Measurements from ENCODE around the gene RAB37. TPM values are rescaled to one million over a fixed set of nuclear protein-coding genes. Genes with fewer than 3 reads are reported as not detected.

RAB37 gene
- total and polyA plus RNA-seq, 3 experiments from 2014 or later, result 5.8 to 125 (median 6.0) TPM

- DNase-seq, result no peak
- Histone ChIP-seq H3K4me1 (ENCODE audit: insufficient read depth, low read length) (no peaks in the 10 kb centered on the region), H3K27me3 (ENCODE audit: insufficient read depth, low read length, poor library complexity, severe bottlenecking) (no peaks in the 10 kb centered on the region), H3K27ac (ENCODE audit: low read depth, low read length) (no peak overlapping the region), H3K9me3 (ENCODE audit: low read length) (no peaks in the 10 kb centered on the region), H3K4me3 (ENCODE audit: low read length) (no peak overlapping the region), H3K36me3 (ENCODE audit: insufficient read depth, low read length) (no peaks in the 10 kb centered on the region)
- Mint-ChIP-seq H3K9me3 (no peaks in the 10 kb centered on the region), H3K4me1 (no peaks in the 10 kb centered on the region), H3K27ac (no peak overlapping the region), H3K36me3 (no peaks in the 10 kb centered on the region), H3K4me3 (no peak overlapping the region), H3K27me3 (peaks cover 3 to 21% of the 10 kb centered on the region in 2 donors)
- ChIA-PET POLR2A (no interaction called here), CTCF (interaction anchor here (1.6 kb wide), 1 partner anchor 39 kb away, joined by 3 read pairs; no protein-coding TSS in a partner anchor)
Observed at GRCh38 chr17:74699236-74699635, 37.8 kb upstream of the RAB37 start.

- DNase-seq, result no peak
- Mint-ChIP-seq H3K9me3 (no peaks in the 10 kb centered on the region), H3K27me3 (peaks cover 1 to 17% of the 10 kb centered on the region in 2 donors), H3K4me1 (no peaks in the 10 kb centered on the region), H3K36me3 (no peaks in the 10 kb centered on the region), H3K27ac (no peak overlapping the region), H3K4me3 (no peak overlapping the region)
- POLR2A ChIA-PET, result interaction anchor here (0.5 kb wide), 1 partner anchor 105 kb away, joined by 5 read pairs; no protein-coding TSS in a partner anchor
- CTCF ChIA-PET, result interaction anchor here (0.7 to 1.5 kb wide), 4 partner anchors 23 to 89 kb away, joined by 3 to 4 read pairs (median 4); no protein-coding TSS in a partner anchor
- H3K36me3 ChIP-seq (ENCODE audit: insufficient read depth, low read length), result no peaks in the 10 kb centered on the region
- H3K4me3 ChIP-seq (ENCODE audit: low read length), result no peak overlapping the region
- H3K27me3 ChIP-seq (ENCODE audit: insufficient read depth, low read length, poor library complexity, severe bottlenecking), result no peaks in the 10 kb centered on the region
- no peak overlapping the region for H3K27ac ChIP-seq (ENCODE audit: low read depth, low read length)
- no peaks in the 10 kb centered on the region for H3K9me3 ChIP-seq (ENCODE audit: low read length)
- H3K4me1 ChIP-seq (ENCODE audit: insufficient read depth, low read length), result no peaks in the 10 kb centered on the region
Observed at GRCh38 chr17:74702116-74702871, 34.8 kb upstream of the RAB37 start.

- Mint-ChIP-seq H3K27me3 (peaks cover 1 to 11% of the 10 kb centered on the region in 2 donors), H3K36me3 (no peaks in the 10 kb centered on the region), H3K4me3 (no peak overlapping the region), H3K27ac (no peak overlapping the region), H3K9me3 (no peaks in the 10 kb centered on the region), H3K4me1 (no peaks in the 10 kb centered on the region)
- Histone ChIP-seq H3K36me3 (ENCODE audit: insufficient read depth, low read length) (no peaks in the 10 kb centered on the region), H3K4me3 (ENCODE audit: low read length) (no peak overlapping the region), H3K9me3 (ENCODE audit: low read length) (no peaks in the 10 kb centered on the region), H3K27ac (ENCODE audit: low read depth, low read length) (no peak overlapping the region), H3K27me3 (ENCODE audit: insufficient read depth, low read length, poor library complexity, severe bottlenecking) (no peaks in the 10 kb centered on the region), H3K4me1 (ENCODE audit: insufficient read depth, low read length) (no peaks in the 10 kb centered on the region)
- no peak for DNase-seq
- ChIA-PET POLR2A (no interaction called here), CTCF (interaction anchor here (1.4 kb wide), 1 partner anchor 46 kb away, joined by 5 read pairs; no protein-coding TSS in a partner anchor)
Observed at GRCh38 chr17:74703311-74703710, 33.7 kb upstream of the RAB37 start.

DNA sequence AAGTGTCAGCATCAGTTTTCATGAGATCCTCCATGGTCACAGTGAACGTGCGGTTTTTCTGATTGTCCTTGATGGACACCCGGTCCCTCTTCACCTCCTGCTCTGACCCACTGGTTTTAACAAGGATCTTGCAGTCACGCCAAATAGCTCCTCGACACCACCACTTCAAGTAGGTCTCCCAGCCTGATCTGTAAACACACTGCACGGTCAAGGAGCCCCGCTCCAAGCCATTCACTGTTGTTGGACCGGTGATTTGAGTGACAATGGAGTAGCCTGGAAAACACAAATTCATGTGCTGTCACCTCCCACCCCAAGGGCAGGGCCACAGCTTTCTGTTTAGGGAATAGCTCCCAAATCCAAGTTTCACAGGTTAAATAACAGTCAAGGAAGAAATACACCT lies 32.5 kb upstream of the RAB37 start:
- Histone ChIP-seq H3K9me3 (ENCODE audit: low read length) (no peaks in the 10 kb centered on the region), H3K27me3 (ENCODE audit: insufficient read depth, low read length, poor library complexity, severe bottlenecking) (no peaks in the 10 kb centered on the region), H3K4me3 (ENCODE audit: low read length) (no peak overlapping the region), H3K4me1 (ENCODE audit: insufficient read depth, low read length) (no peaks in the 10 kb centered on the region), H3K27ac (ENCODE audit: low read depth, low read length) (no peak overlapping the region), H3K36me3 (ENCODE audit: insufficient read depth, low read length) (no peaks in the 10 kb centered on the region)
- POLR2A ChIA-PET, result no interaction called here
- no peak for DNase-seq
- peaks cover 1 to 6% of the 10 kb centered on the region in 2 donors for H3K27me3 Mint-ChIP-seq
- H3K4me1 Mint-ChIP-seq, result no peaks in the 10 kb centered on the region
- CTCF ChIA-PET, result interaction anchor here (1.8 kb wide), 1 partner anchor 47 kb away, joined by 5 read pairs; no protein-coding TSS in a partner anchor
- peak overlapping the region in 1 of 8 donors; percentile 18 for H3K27ac Mint-ChIP-seq
- H3K9me3 Mint-ChIP-seq, result no peaks in the 10 kb centered on the region
- no peak overlapping the region for H3K4me3 Mint-ChIP-seq
- H3K36me3 Mint-ChIP-seq, result no peaks in the 10 kb centered on the region

DNA sequence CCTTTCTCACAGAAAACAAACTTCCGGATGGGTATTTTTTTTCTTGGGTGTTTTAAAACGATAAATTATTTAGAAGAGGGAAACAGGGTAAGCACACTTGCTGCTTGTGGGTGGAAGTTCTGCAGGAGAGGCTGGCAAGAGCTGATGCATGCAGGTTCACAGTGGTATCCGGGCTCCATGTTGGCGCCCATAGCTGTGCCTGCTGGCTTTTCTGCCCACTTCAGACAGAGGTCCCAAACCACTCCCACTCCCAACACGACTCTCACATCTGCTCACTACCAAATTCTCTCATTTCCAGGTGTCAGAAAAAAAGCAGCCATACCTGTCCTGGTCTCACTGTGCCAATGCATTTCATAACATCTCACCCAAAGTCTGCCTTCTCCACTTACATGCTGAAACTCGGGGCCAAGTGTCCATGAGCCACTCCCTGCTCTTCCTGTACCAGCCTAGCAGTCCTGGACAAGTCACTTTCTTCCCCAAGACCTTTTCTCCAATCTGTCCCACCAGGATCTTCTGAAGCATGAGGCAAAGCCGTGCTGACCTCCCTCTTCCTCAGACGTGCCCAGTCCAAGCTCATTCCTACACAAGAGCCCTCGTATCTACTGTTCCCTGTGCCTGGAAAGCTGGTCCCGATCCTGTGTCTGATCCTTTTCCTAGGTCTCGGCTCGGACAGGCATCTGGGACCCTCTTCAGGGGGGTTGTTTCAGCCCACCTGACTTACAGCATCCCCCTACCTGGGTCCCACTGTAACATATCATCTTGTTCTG lies 25.8 kb upstream of the RAB37 start:
- Mint-ChIP-seq H3K27ac (peak overlapping the region in 3 of 8 donors; percentile 24 to 58 (median 48)), H3K4me1 (peaks cover 9 to 13% (median 11%) of the 10 kb centered on the region in 3 donors), H3K36me3 (no peaks in the 10 kb centered on the region), H3K4me3 (peak overlapping the region in 1 of 7 donors; percentile 1), H3K9me3 (no peaks in the 10 kb centered on the region), H3K27me3 (peaks cover 2 to 19% of the 10 kb centered on the region in 2 donors)
- Histone ChIP-seq H3K4me3 (ENCODE audit: low read length) (no peak overlapping the region), H3K9me3 (ENCODE audit: low read length) (no peaks in the 10 kb centered on the region), H3K4me1 (ENCODE audit: insufficient read depth, low read length) (no peaks in the 10 kb centered on the region), H3K36me3 (ENCODE audit: insufficient read depth, low read length) (no peaks in the 10 kb centered on the region), H3K27ac (ENCODE audit: low read depth, low read length) (no peak overlapping the region), H3K27me3 (ENCODE audit: insufficient read depth, low read length, poor library complexity, severe bottlenecking) (peaks cover 5% of the 10 kb centered on the region)
- ChIA-PET POLR2A (no interaction called here), CTCF (interaction anchor here (1.1 to 2.4 kb wide), 2 partner anchors 26 to 54 kb away, joined by 4 to 10 read pairs; partner anchors contain the start of gene RAB37)
- DNase-seq, result no peak

DNA sequence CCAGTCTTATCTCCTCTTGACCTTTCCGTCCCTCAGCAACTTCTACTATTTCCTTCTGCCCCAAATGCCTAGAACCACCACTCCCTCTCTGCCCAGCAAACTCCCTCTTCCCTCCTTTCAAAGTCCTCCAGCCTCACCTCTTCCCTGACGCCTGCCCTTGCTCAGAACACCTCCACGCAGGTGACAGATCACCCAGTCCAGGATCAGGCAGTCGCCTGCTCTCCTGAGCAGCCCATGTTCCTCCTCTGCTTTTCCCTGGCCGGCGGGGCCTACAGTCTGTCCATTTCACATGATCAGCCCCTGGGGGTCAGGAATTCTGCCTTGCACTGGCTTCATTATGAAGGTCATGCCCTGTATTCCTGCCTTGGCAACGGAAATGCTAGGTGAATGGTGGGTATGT lies 24.8 kb upstream of the RAB37 start:
- no peak for DNase-seq
- Mint-ChIP-seq H3K9me3 (no peaks in the 10 kb centered on the region), H3K27me3 (peaks cover 4 to 19% of the 10 kb centered on the region in 2 donors), H3K36me3 (no peaks in the 10 kb centered on the region), H3K4me3 (no peak overlapping the region), H3K27ac (peak overlapping the region in 2 of 8 donors; percentile 9 to 61), H3K4me1 (peaks cover 9 to 13% (median 11%) of the 10 kb centered on the region in 3 donors)
- POLR2A ChIA-PET, result no interaction called here
- CTCF ChIA-PET, result interaction anchor here (2.4 kb wide), 1 partner anchor 25 kb away, joined by 10 read pairs; the partner anchor contains the start of gene RAB37
- Histone ChIP-seq H3K4me1 (ENCODE audit: insufficient read depth, low read length) (no peaks in the 10 kb centered on the region), H3K4me3 (ENCODE audit: low read length) (no peak overlapping the region), H3K27me3 (ENCODE audit: insufficient read depth, low read length, poor library complexity, severe bottlenecking) (peaks cover 5% of the 10 kb centered on the region), H3K9me3 (ENCODE audit: low read length) (no peaks in the 10 kb centered on the region), H3K36me3 (ENCODE audit: insufficient read depth, low read length) (no peaks in the 10 kb centered on the region), H3K27ac (ENCODE audit: low read depth, low read length) (no peak overlapping the region)

- Mint-ChIP-seq H3K27ac (peak within 1 kb of the TSS in 2 of 8 donors; percentile 49 to 61), H3K4me1 (peaks cover 9 to 13% (median 11%) of the 10 kb centered on the region in 3 donors), H3K27me3 (peaks cover 7 to 19% of the 10 kb centered on the region in 2 donors), H3K4me3 (no peak within 1 kb of the TSS), H3K9me3 (no peaks in the 10 kb centered on the region), H3K36me3 (no peaks in the 10 kb centered on the region)
- H3K4me3 ChIP-seq (ENCODE audit: low read length), result no peak within 1 kb of the TSS
- no peaks in the 10 kb centered on the region for H3K4me1 ChIP-seq (ENCODE audit: insufficient read depth, low read length)
- no peak within 1 kb of the TSS for H3K27ac ChIP-seq (ENCODE audit: low read depth, low read length)
- H3K36me3 ChIP-seq (ENCODE audit: insufficient read depth, low read length), result no peaks in the 10 kb centered on the region
- ChIA-PET CTCF (interaction anchor here (2.1 kb wide), 1 partner anchor 24 kb away, joined by 7 read pairs; the partner anchor contains the start of gene RAB37), POLR2A (no interaction called here)
- no peak for DNase-seq
- H3K9me3 ChIP-seq (ENCODE audit: low read length), result no peaks in the 10 kb centered on the region
- peaks cover 5% of the 10 kb centered on the region for H3K27me3 ChIP-seq (ENCODE audit: insufficient read depth, low read length, poor library complexity, severe bottlenecking)
Observed at GRCh38 chr17:74712756-74713155, 24.3 kb upstream of the RAB37 start, which contains the start of gene CD300LF. Gene CD300LF (minus strand): TSS chr17:74712923. CDS start chr17:74712866, 57 bp downstream.
